ENCODE data around the gene ECM2. TPM values are rescaled to one million over a fixed set of nuclear protein-coding genes. Genes with fewer than 3 reads are reported as not detected.

The ECM2 gene
- total RNA-seq, 4 donors from 2014 or later, result 3.1 to 6.1 (median 4.3) TPM

GRCh38 chr9:92527832-92528521, 7.8 kb downstream of the ECM2 start:
- Histone ChIP-seq H3K27ac (no peak overlapping the region), H3K36me3 (no peaks in the 10 kb centered on the region), H3K4me1 (no peaks in the 10 kb centered on the region), H3K9me3 (peaks cover 4% of the 10 kb centered on the region), H3K27me3 (no peaks in the 10 kb centered on the region), H3K4me3 (no peak overlapping the region)
- TF ChIP-seq POLR2AphosphoS5 (IDR thresholded peaks at IDR 0.05) (no peak), EP300 (IDR thresholded peaks at IDR 0.05) (no peak), POLR2A (IDR thresholded peaks at IDR 0.05) (no peak), CTCF (IDR thresholded peaks at IDR 0.05) (no peak)
- DNase-seq (ENCODE audit: low spot score in 2 of 2), result no peak
- WGBS, result 91% methylated on average over 4 of the region's 4 CpGs

GRCh38 chr9:92527291-92527828, 8.4 kb downstream of the ECM2 start:
- Histone ChIP-seq H3K36me3 (no peaks in the 10 kb centered on the region), H3K9me3 (peaks cover 4% of the 10 kb centered on the region), H3K4me3 (no peak overlapping the region), H3K27ac (no peak overlapping the region), H3K4me1 (no peaks in the 10 kb centered on the region), H3K27me3 (no peaks in the 10 kb centered on the region)
- no peak for DNase-seq (ENCODE audit: low spot score in 2 of 2)
- TF ChIP-seq POLR2A (IDR thresholded peaks at IDR 0.05), result no peak
- no peak for TF ChIP-seq POLR2AphosphoS5 (IDR thresholded peaks at IDR 0.05)
- TF ChIP-seq CTCF (IDR thresholded peaks at IDR 0.05), result no peak
- no peak for TF ChIP-seq EP300 (IDR thresholded peaks at IDR 0.05)
- 95% methylated on average over 2 of the region's 2 CpGs for WGBS

- no peaks in the 10 kb centered on the region for H3K9me3 ChIP-seq
- no peak overlapping the region for H3K4me3 ChIP-seq
- 97% methylated on average over 5 of the region's 5 CpGs for WGBS
- no peak for DNase-seq (ENCODE audit: low spot score in 2 of 2)
- H3K27ac ChIP-seq, result no peak overlapping the region
- no peaks in the 10 kb centered on the region for H3K27me3 ChIP-seq
- TF ChIP-seq CTCF (IDR thresholded peaks at IDR 0.05) (no peak), POLR2AphosphoS5 (IDR thresholded peaks at IDR 0.05) (no peak), EP300 (IDR thresholded peaks at IDR 0.05) (no peak), POLR2A (IDR thresholded peaks at IDR 0.05) (no peak)
- H3K36me3 ChIP-seq, result no peaks in the 10 kb centered on the region
- H3K4me1 ChIP-seq, result no peaks in the 10 kb centered on the region
Observed at GRCh38 chr9:92525306-92525705, 10.5 kb downstream of the ECM2 start.

GRCh38 chr9:92524881-92525280, 10.9 kb downstream of the ECM2 start:
- no peak for DNase-seq (ENCODE audit: low spot score in 2 of 2)
- Histone ChIP-seq H3K36me3 (no peaks in the 10 kb centered on the region), H3K4me1 (no peaks in the 10 kb centered on the region), H3K9me3 (no peaks in the 10 kb centered on the region), H3K27me3 (no peaks in the 10 kb centered on the region), H3K4me3 (no peak overlapping the region), H3K27ac (no peak overlapping the region)
- TF ChIP-seq CTCF (IDR thresholded peaks at IDR 0.05) (no peak), EP300 (IDR thresholded peaks at IDR 0.05) (no peak), POLR2A (IDR thresholded peaks at IDR 0.05) (no peak), POLR2AphosphoS5 (IDR thresholded peaks at IDR 0.05) (no peak)
- 95% methylated on average over 1 of the region's 1 CpG for WGBS

- Histone ChIP-seq H3K27me3 (no peaks in the 10 kb centered on the region), H3K4me3 (no peak overlapping the region), H3K4me1 (no peaks in the 10 kb centered on the region), H3K9me3 (no peaks in the 10 kb centered on the region), H3K36me3 (no peaks in the 10 kb centered on the region), H3K27ac (no peak overlapping the region)
- DNase-seq (ENCODE audit: low spot score in 2 of 2), result no peak
- 96% methylated on average over 10 of the region's 10 CpGs for WGBS
- TF ChIP-seq POLR2AphosphoS5 (IDR thresholded peaks at IDR 0.05) (no peak), EP300 (IDR thresholded peaks at IDR 0.05) (no peak)
Observed at GRCh38 chr9:92522983-92523970, 12.5 kb downstream of the ECM2 start.
